Gastroesophageal sphincter (tissue), 4 donors: Measurements from ENCODE around the gene RXRA. TPM values are rescaled to one million over a fixed set of nuclear protein-coding genes. Genes with fewer than 3 reads are reported as not detected.

Experiments used
- ATAC-seq: fragments of 150-250 bp; one replicate; pipeline ENCODE4 v1.9.1; 2016; ENCODE audit warnings: mild to moderate bottlenecking, moderate library complexity
- H3K27ac ChIP-seq, 4 donors: fragments of 200-600 bp; sonication (generic) in 3 of 4; 1 replicate in 3 of 4; 2 replicates in 1 of 4; pipeline ENCODE4 v1.5.1; 2016 to 2019
- H3K27me3 ChIP-seq: fragments of 200-600 bp; sonication (generic); one replicate; pipeline ENCODE4 v1.5.1; 2019
- H3K36me3 ChIP-seq, 2 donors: fragments of 200-600 bp; sonication (generic); one replicate each; pipeline ENCODE4 v1.5.1; 2019; ENCODE audit warnings: control low read depth in 1 of 2
- H3K4me1 ChIP-seq, 3 donors: fragments of 200-600 bp; sonication (generic); 1 replicate in 2 of 3; 2 replicates in 1 of 3; pipeline ENCODE4 v1.5.1; 2016 to 2019; ENCODE audit warnings: control low read depth in 2 of 3
- H3K4me3 ChIP-seq, 2 donors: fragments of 200-600 bp; sonication (generic); one replicate each; pipeline ENCODE4 v1.5.1; 2019; ENCODE audit warnings: mild to moderate bottlenecking in 1 of 2, moderate library complexity in 1 of 2
- H3K9me3 ChIP-seq, 3 donors: fragments of 200-600 bp; sonication (generic); one replicate each; pipeline ENCODE4 v1.5.1; 2017 to 2019; ENCODE audit warnings: control low read depth in 2 of 3
- EP300 ChIP-seq: sonication (generic); formaldehyde crosslinking; IDR thresholded peaks from one replicate; pipeline ENCODE4 v1.6.1; 2017; ENCODE audit warnings: antibody characterized with exemption, mild to moderate bottlenecking
- POLR2A ChIP-seq, 2 donors: fragments of 450-650 bp; IDR thresholded peaks; one replicate each; pipeline ENCODE4 v1.6.1; 2017; ENCODE audit warnings: antibody characterized with exemption in 2 of 2, mild to moderate bottlenecking in 2 of 2, moderate library complexity in 1 of 2
- POLR2AphosphoS5 ChIP-seq: sonication (generic); formaldehyde crosslinking; IDR thresholded peaks from one replicate; pipeline ENCODE4 v1.6.1; 2017; ENCODE audit warnings: antibody characterized with exemption
- WGBS, 2 donors: methylation state at CpG; one replicate each; pipeline ENCODE4 v1.1.5; 2018; ENCODE audit warnings: low coverage in 1 of 2; 5-methylcytosine and 5-hydroxymethylcytosine counted together
- total RNA-seq, 4 donors: library from RNA; depleted of rRNA; stranded (reverse); fragments of >200 nt; gene quantifications; one replicate each; pipeline ENCODE4 v1.1.0, GENCODE V29; 2016
- TF ChIP-seq, protein P1 (sequence below), 4 experiments: fragments of 200-600 bp in 2 of 4; fragments of 450-650 bp in 2 of 4; sonication (generic) in 1 of 4; IDR thresholded peaks; one replicate each; pipeline ENCODE4 v1.5.1; 2017 to 2019; ENCODE audit warnings: antibody characterized with exemption in 4 of 4, mild to moderate bottlenecking in 2 of 4, moderate library complexity in 2 of 4

Gene RXRA
- total RNA-seq, 4 donors from 2014 or later: 45.1 to 78.9 (median 55.3) TPM

DNA sequence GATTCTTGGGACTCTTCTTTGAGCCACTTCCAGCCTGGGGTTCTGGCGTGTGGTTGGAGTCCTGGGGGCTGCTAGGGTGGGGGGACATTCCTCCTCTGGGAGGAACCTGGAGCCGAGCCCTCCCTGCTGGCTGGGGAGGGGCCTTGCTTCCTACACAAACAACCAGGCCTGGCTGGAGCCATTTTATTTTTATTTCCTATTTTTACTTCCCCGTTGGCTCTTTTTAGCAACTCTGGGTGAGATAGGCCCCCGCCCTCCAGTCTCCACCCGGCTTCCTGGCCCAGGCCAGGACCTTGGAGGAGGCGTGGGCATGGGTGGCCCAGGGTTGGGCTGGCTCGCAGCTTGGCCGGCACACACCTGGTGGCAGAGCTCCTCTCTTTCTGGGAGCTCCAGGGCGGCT is 15.1 kb downstream of the RXRA start:
- H3K9me3 ChIP-seq: no peaks in the 10 kb centered on the region
- H3K4me1 ChIP-seq: peaks cover 0 to 100% (median 96%) of the 10 kb centered on the region in 3 donors
- WGBS, 2 donors: 33 to 60% methylated on average over 1 to 3 of the region's 9 CpGs
- TF ChIP-seq, protein P1, sequence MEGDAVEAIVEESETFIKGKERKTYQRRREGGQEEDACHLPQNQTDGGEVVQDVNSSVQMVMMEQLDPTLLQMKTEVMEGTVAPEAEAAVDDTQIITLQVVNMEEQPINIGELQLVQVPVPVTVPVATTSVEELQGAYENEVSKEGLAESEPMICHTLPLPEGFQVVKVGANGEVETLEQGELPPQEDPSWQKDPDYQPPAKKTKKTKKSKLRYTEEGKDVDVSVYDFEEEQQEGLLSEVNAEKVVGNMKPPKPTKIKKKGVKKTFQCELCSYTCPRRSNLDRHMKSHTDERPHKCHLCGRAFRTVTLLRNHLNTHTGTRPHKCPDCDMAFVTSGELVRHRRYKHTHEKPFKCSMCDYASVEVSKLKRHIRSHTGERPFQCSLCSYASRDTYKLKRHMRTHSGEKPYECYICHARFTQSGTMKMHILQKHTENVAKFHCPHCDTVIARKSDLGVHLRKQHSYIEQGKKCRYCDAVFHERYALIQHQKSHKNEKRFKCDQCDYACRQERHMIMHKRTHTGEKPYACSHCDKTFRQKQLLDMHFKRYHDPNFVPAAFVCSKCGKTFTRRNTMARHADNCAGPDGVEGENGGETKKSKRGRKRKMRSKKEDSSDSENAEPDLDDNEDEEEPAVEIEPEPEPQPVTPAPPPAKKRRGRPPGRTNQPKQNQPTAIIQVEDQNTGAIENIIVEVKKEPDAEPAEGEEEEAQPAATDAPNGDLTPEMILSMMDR (IDR thresholded peaks at IDR 0.05): no peak
- TF ChIP-seq POLR2A (IDR thresholded peaks at IDR 0.05) (no peak), POLR2AphosphoS5 (no peak)
- H3K4me3 ChIP-seq: no peak overlapping the region
- H3K36me3 ChIP-seq: no peaks in the 10 kb centered on the region
- ATAC-seq: peak; percentile 46
- H3K27me3 ChIP-seq: no peaks in the 10 kb centered on the region
- H3K27ac ChIP-seq: peak overlapping the region in 3 of 4 donors; percentile 53 to 70 (median 67)

DNA sequence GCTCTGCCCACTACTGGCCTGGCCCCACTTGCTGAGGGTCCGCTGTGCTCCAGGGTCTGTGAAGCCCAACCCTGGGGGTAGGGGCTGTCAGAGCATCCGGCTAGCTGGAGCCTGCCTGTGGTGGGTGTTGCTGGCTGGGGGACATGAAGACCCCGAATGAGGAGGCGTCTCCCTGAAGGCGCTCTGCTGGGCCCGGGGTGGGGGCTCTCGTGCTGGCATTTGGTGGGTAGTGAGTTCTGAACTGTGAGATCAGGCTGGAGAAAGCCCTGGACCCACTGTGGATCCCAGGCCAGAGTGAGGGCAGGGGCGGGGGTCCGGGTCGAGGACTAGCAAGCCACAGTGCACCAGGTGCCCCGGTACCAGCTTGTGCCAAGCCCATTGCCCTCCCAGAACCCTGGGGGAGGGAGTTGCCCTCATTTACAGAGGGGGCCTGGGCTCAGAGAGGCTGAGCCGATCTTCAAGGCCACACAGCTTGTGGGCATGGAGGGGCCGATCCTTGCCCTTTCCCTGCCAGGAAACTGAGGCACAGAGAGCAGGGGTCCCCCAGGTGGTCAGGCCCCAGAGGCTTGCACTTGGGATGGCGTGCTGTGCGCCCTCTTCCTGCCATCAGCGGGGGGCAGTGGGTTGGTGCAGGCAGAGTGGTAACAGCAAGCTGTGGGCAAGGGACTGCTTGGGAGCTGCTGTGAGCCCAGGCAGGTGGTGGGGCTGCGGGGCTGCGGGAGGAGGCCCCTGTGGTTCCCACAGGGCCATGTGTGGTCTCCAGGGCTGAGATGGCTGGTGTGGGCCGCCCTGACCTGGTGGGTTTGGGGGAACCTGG is 15.9 kb downstream of the RXRA start:
- peaks cover 0 to 100% (median 97%) of the 10 kb centered on the region in 3 donors for H3K4me1 ChIP-seq
- ATAC-seq: no peak
- no peak overlapping the region for H3K4me3 ChIP-seq
- TF ChIP-seq POLR2AphosphoS5: no peak
- TF ChIP-seq, protein P1 (IDR thresholded peaks at IDR 0.05): no peak
- TF ChIP-seq EP300: no peak
- no peak for TF ChIP-seq POLR2A (IDR thresholded peaks at IDR 0.05)
- no CpG with 5 or more reads among the region's 19 CpGs for WGBS, 2 donors
- no peaks in the 10 kb centered on the region for H3K9me3 ChIP-seq
- H3K27me3 ChIP-seq: no peaks in the 10 kb centered on the region
- peak overlapping the region in 3 of 4 donors; percentile 42 to 70 (median 53) for H3K27ac ChIP-seq
- H3K36me3 ChIP-seq: no peaks in the 10 kb centered on the region

DNA sequence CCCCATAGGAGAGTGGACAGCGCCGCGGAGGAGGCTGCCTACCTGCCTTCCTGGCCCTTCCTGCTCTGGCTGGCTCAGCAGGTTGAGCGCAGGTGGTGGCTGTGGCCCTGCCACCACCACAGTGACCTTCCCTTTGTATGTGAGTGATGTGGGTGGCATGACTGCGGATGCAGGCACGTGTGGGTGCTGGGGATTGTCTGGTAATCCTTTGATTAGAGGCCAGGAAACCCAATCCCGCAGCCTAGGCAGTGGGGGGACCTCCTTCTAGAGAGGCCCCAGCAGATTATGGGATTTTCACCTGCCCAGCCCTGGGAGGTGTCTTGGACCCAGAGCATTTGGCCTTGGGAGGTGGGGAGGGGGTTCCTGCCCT is 16.5 kb downstream of the RXRA start:
- TF ChIP-seq POLR2AphosphoS5: no peak
- TF ChIP-seq, protein P1 (IDR thresholded peaks at IDR 0.05): no peak
- TF ChIP-seq EP300: no peak
- TF ChIP-seq POLR2A (IDR thresholded peaks at IDR 0.05): no peak
- Histone ChIP-seq H3K4me1 (peaks cover 0 to 100% (median 96%) of the 10 kb centered on the region in 3 donors), H3K36me3 (no peaks in the 10 kb centered on the region), H3K4me3 (no peak overlapping the region), H3K9me3 (no peaks in the 10 kb centered on the region), H3K27me3 (no peaks in the 10 kb centered on the region), H3K27ac (no peak overlapping the region)
- 20 to 83% methylated on average over 1 of the region's 7 CpGs for WGBS, 2 donors
- ATAC-seq: no peak

DNA sequence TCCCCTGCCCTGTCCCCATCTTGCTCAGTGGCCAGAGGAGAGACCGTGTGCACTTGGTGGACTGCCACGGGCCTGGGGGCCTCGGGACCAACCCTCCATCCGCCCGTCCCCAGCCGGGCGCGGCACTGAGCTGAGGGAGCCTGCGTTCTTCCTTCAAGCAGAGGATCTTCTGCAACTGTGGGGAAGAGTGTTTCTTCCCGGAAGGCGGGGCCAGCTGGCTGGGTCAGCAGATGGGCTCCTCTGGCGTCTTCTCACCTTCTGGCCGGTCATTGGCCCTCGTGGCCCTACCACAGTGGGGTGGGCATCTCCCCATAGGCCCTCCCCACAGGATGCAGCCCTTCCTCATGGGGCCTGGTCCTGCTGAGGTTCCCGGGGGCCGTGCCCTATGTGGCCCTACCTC is 17.4 kb downstream of the RXRA start:
- ATAC-seq: peak; percentile 14
- peaks cover 0 to 100% (median 96%) of the 10 kb centered on the region in 3 donors for H3K4me1 ChIP-seq
- no peak for TF ChIP-seq POLR2A (IDR thresholded peaks at IDR 0.05)
- TF ChIP-seq POLR2AphosphoS5: no peak
- H3K27me3 ChIP-seq: no peaks in the 10 kb centered on the region
- H3K36me3 ChIP-seq: no peaks in the 10 kb centered on the region
- no CpG with 5 or more reads among the region's 16 CpGs for WGBS, 2 donors
- no peaks in the 10 kb centered on the region for H3K9me3 ChIP-seq
- peak overlapping the region in 3 of 4 donors; percentile 35 to 64 (median 37) for H3K27ac ChIP-seq
- no peak overlapping the region for H3K4me3 ChIP-seq

DNA sequence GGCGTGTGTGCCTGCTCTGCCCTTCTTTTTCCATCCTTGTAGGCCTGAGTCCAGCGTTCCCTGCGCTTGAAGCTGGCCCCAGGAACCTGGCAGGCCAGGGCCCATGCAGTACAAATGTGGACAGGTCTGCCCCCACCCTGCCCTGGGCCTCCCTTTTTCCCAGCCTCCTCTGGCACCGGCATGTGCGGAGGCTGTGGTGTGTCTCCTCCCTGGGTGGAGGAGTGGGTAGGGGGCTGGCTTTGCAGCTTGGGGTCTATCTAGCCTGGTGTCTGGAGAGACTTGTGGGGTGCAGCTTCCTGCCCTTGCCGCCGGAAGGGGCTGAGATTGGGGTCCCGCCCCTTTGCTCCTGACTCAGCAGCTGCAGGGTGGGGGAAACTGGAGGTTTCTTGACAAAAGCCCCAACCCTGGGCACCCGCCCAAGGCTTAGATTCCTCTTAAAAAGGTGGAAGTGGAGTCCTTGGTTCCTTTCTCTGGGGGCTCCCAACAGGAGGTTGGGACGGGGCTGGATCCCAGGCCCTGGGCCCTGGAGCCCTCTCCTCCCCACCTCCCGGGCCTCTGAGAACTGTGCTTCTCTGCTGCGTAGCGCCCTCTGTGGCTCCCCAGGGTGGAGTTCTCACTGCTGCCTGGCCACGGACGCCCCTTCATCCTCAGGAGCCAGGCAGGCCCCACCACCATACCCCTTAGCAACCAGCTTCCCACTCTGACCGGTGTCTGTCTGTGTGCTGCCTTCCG is 18.0 kb downstream of the RXRA start:
- H3K4me1 ChIP-seq: peaks cover 0 to 100% (median 96%) of the 10 kb centered on the region in 3 donors
- 56% methylated on average over 7 of the region's 17 CpGs; no CpG with 5 or more reads in 1 of the 2 donors for WGBS, 2 donors
- TF ChIP-seq, protein P1 (IDR thresholded peaks at IDR 0.05): peak in 1 of 4 experiments; percentile 15
- TF ChIP-seq POLR2AphosphoS5 (no peak), EP300 (no peak)
- H3K9me3 ChIP-seq: no peaks in the 10 kb centered on the region
- no peaks in the 10 kb centered on the region for H3K27me3 ChIP-seq
- peak overlapping the region in 3 of 4 donors; percentile 35 to 64 (median 37) for H3K27ac ChIP-seq
- no peaks in the 10 kb centered on the region for H3K36me3 ChIP-seq
- no peak overlapping the region for H3K4me3 ChIP-seq
- no peak for ATAC-seq
